NT2/D1 (cell line): ENCODE measurements around the gene POLR2L.

ENCODE experiments used
- YY1 ChIP-seq: IDR thresholded peaks from 2 replicates; pipeline ENCODE4 v1.6.1; 2011; ENCODE audit not compliant: insufficient read length, insufficient read depth
- ZNF274 ChIP-seq: IDR thresholded peaks from 2 replicates; pipeline ENCODE4 v1.6.1; 2011; ENCODE audit warnings: mild to moderate bottlenecking, low read depth, low read length

- TF ChIP-seq YY1 (no peak), ZNF274 (no peak)
These were observed 8.4 kb downstream of the POLR2L start for GRCh38 chr11:833849-834311.
